ENCODE results near the gene PLEKHM2. TPM values are rescaled to one million over a fixed set of nuclear protein-coding genes. Genes with fewer than 3 reads are reported as not detected.

PLEKHM2 gene
- total RNA-seq, 1 donor from 2014 or later = 52.1 TPM

- DNase-seq (ENCODE audit: low read depth) = peak; percentile 90
- TF ChIP-seq CTCF (IDR thresholded peaks at IDR 0.05; ENCODE audit: insufficient read depth, low read length, poor library complexity, severe bottlenecking) = no peak
- Histone ChIP-seq H3K27me3 (ENCODE audit: control insufficient read depth, insufficient read depth, low read length) (no peaks in the 10 kb centered on the region), H3K36me3 (ENCODE audit: control insufficient read depth, insufficient read depth, low read length) (no peaks in the 10 kb centered on the region), H3K4me3 (ENCODE audit: low read depth, low read length) (no peak overlapping the region)
These were observed 5.5 kb upstream of the PLEKHM2 start for GRCh38 chr1:15678578-15678977.

GRCh38 chr1:15680131-15680530 is 4.0 kb upstream of the PLEKHM2 start:
- TF ChIP-seq CTCF (IDR thresholded peaks at IDR 0.05; ENCODE audit: insufficient read depth, low read length, poor library complexity, severe bottlenecking) = no peak
- no peak overlapping the region for H3K4me3 ChIP-seq (ENCODE audit: low read depth, low read length)
- H3K27me3 ChIP-seq (ENCODE audit: control insufficient read depth, insufficient read depth, low read length) = no peaks in the 10 kb centered on the region
- no peaks in the 10 kb centered on the region for H3K36me3 ChIP-seq (ENCODE audit: control insufficient read depth, insufficient read depth, low read length)
- DNase-seq (ENCODE audit: low read depth) = peak; percentile 53

GRCh38 chr1:15680561-15681348 is 3.4 kb upstream of the PLEKHM2 start:
- no peak for TF ChIP-seq CTCF (IDR thresholded peaks at IDR 0.05; ENCODE audit: insufficient read depth, low read length, poor library complexity, severe bottlenecking)
- H3K27me3 ChIP-seq (ENCODE audit: control insufficient read depth, insufficient read depth, low read length) = no peaks in the 10 kb centered on the region
- DNase-seq (ENCODE audit: low read depth) = peak; percentile 93
- no peak overlapping the region for H3K4me3 ChIP-seq (ENCODE audit: low read depth, low read length)
- H3K36me3 ChIP-seq (ENCODE audit: control insufficient read depth, insufficient read depth, low read length) = no peaks in the 10 kb centered on the region

GRCh38 chr1:15681349-15682292 is 2.5 kb upstream of the PLEKHM2 start:
- H3K27me3 ChIP-seq (ENCODE audit: control insufficient read depth, insufficient read depth, low read length) = no peaks in the 10 kb centered on the region
- H3K36me3 ChIP-seq (ENCODE audit: control insufficient read depth, insufficient read depth, low read length) = no peaks in the 10 kb centered on the region
- DNase-seq (ENCODE audit: low read depth) = no peak
- TF ChIP-seq CTCF (IDR thresholded peaks at IDR 0.05; ENCODE audit: insufficient read depth, low read length, poor library complexity, severe bottlenecking) = no peak
- H3K4me3 ChIP-seq (ENCODE audit: low read depth, low read length) = no peak overlapping the region

GRCh38 chr1:15682936-15683341 is 1.2 kb upstream of the PLEKHM2 start:
- no peak for TF ChIP-seq CTCF (IDR thresholded peaks at IDR 0.05; ENCODE audit: insufficient read depth, low read length, poor library complexity, severe bottlenecking)
- Histone ChIP-seq H3K4me3 (ENCODE audit: low read depth, low read length) (no peak overlapping the region), H3K27me3 (ENCODE audit: control insufficient read depth, insufficient read depth, low read length) (no peaks in the 10 kb centered on the region), H3K36me3 (ENCODE audit: control insufficient read depth, insufficient read depth, low read length) (no peaks in the 10 kb centered on the region)
- DNase-seq (ENCODE audit: low read depth) = no peak
